Kidney capillary endothelial cell (primary cell): Measurements from ENCODE around the gene GPBP1.
"Not testable (repeated sequence)": the region's sequence is repeated elsewhere in the genome, so short reads cannot be mapped to it uniquely, and the experiment has no call there.

ENCODE experiments used
- DNase-seq: peaks from one replicate; pipeline ENCODE4 v3.0.0-alpha.2; 2018; ENCODE audit warnings: low spot score

The GPBP1 gene

GRCh38 chr5:57177479-57178156 is 3.8 kb downstream of the GPBP1 start:
- no peak for DNase-seq

GRCh38 chr5:57178238-57178637 is 4.4 kb downstream of the GPBP1 start:
- not testable (repeated sequence) for DNase-seq

GRCh38 chr5:57179262-57180200 is 5.7 kb downstream of the GPBP1 start:
- DNase-seq, result no peak

- no peak for DNase-seq
These were observed 7.3 kb downstream of the GPBP1 start for GRCh38 chr5:57181154-57181553.

GRCh38 chr5:57184322-57184721 is 10.5 kb downstream of the GPBP1 start:
- DNase-seq, result no peak

- no peak for DNase-seq
These were observed 11.5 kb downstream of the GPBP1 start for GRCh38 chr5:57185313-57185712.

- DNase-seq, result no peak
These were observed 12.3 kb downstream of the GPBP1 start for GRCh38 chr5:57186194-57186593.

- DNase-seq, result not testable (repeated sequence)
These were observed 14.1 kb downstream of the GPBP1 start for GRCh38 chr5:57187977-57188376.

- no peak for DNase-seq
These were observed 15.7 kb downstream of the GPBP1 start for GRCh38 chr5:57189515-57189914.

- DNase-seq, result no peak
These were observed 16.7 kb downstream of the GPBP1 start for GRCh38 chr5:57190593-57190992.

GRCh38 chr5:57191163-57191562 is 17.3 kb downstream of the GPBP1 start:
- no peak for DNase-seq

- no peak for DNase-seq
These were observed 18.1 kb downstream of the GPBP1 start for GRCh38 chr5:57191986-57192385.

- not testable (repeated sequence) for DNase-seq
These were observed 19.0 kb downstream of the GPBP1 start for GRCh38 chr5:57192832-57193231.

GRCh38 chr5:57193757-57194413 is 20.0 kb downstream of the GPBP1 start:
- no peak for DNase-seq

GRCh38 chr5:57194653-57195052 is 20.8 kb downstream of the GPBP1 start:
- DNase-seq, result no peak

GRCh38 chr5:57195060-57195459 is 21.2 kb downstream of the GPBP1 start:
- no peak for DNase-seq

GRCh38 chr5:57199866-57200265 is 26.0 kb downstream of the GPBP1 start:
- no peak for DNase-seq

- no peak for DNase-seq
These were observed 29.0 kb downstream of the GPBP1 start for GRCh38 chr5:57202811-57203210.

GRCh38 chr5:57207007-57207653 is 33.3 kb downstream of the GPBP1 start:
- DNase-seq, result no peak

- no peak for DNase-seq
These were observed 33.8 kb downstream of the GPBP1 start for GRCh38 chr5:57207681-57208080.

GRCh38 chr5:57209316-57210040 is 35.6 kb downstream of the GPBP1 start:
- no peak for DNase-seq

GRCh38 chr5:57210633-57211032 is 36.8 kb downstream of the GPBP1 start:
- no peak for DNase-seq
